ENCODE data around the gene TENM4.

DNA sequence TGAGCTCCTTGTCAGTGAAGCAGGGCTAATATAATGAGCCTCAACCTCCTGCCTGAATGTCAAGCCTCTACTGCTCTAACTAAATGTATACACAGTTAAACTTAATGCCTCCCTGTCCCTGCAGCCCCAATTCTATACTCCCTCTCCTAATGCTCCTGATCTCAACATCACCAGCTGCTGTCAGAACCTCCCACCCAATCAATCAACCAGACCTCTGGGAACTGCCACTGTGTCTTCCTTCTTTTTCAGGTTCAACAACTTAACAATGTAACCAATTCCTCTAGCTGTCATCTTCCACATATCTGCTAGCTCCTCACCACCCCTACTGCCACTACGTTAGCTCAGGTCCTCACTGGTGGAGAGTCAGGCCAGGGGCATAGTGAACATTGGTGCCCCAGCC, 526.3 kb downstream of the TENM4 start:
- TF ChIP-seq TAF1 (IDR thresholded peaks at IDR 0.05; ENCODE audit: low read depth) (no peak), ZBTB7A (IDR thresholded peaks at IDR 0.05; ENCODE audit: low read depth) (no peak), RAD21 (IDR thresholded peaks at IDR 0.05; ENCODE audit: low read depth) (no peak), YY1 (IDR thresholded peaks at IDR 0.05; ENCODE audit: low read depth) (no peak), TEAD4 (IDR thresholded peaks at IDR 0.05) (no peak), EP300 (IDR thresholded peaks at IDR 0.05; ENCODE audit: borderline replicate concordance) (no peak), CEBPB (IDR thresholded peaks at IDR 0.05) (no peak), EGR1 (IDR thresholded peaks at IDR 0.05) (no peak), FOXM1 (IDR thresholded peaks at IDR 0.05; ENCODE audit: borderline replicate concordance, low read depth) (no peak), CREB1 (IDR thresholded peaks at IDR 0.05; ENCODE audit: low read depth) (no peak), TCF12 (IDR thresholded peaks at IDR 0.05; ENCODE audit: low read depth) (no peak)
- TF ChIP-seq, protein P1, sequence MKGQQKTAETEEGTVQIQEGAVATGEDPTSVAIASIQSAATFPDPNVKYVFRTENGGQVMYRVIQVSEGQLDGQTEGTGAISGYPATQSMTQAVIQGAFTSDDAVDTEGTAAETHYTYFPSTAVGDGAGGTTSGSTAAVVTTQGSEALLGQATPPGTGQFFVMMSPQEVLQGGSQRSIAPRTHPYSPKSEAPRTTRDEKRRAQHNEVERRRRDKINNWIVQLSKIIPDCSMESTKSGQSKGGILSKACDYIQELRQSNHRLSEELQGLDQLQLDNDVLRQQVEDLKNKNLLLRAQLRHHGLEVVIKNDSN (IDR thresholded peaks at IDR 0.05): no peak
- TF ChIP-seq, protein P2, sequence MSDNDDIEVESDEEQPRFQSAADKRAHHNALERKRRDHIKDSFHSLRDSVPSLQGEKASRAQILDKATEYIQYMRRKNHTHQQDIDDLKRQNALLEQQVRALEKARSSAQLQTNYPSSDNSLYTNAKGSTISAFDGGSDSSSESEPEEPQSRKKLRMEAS (IDR thresholded peaks at IDR 0.05): no peak
- TF ChIP-seq, protein P3, sequence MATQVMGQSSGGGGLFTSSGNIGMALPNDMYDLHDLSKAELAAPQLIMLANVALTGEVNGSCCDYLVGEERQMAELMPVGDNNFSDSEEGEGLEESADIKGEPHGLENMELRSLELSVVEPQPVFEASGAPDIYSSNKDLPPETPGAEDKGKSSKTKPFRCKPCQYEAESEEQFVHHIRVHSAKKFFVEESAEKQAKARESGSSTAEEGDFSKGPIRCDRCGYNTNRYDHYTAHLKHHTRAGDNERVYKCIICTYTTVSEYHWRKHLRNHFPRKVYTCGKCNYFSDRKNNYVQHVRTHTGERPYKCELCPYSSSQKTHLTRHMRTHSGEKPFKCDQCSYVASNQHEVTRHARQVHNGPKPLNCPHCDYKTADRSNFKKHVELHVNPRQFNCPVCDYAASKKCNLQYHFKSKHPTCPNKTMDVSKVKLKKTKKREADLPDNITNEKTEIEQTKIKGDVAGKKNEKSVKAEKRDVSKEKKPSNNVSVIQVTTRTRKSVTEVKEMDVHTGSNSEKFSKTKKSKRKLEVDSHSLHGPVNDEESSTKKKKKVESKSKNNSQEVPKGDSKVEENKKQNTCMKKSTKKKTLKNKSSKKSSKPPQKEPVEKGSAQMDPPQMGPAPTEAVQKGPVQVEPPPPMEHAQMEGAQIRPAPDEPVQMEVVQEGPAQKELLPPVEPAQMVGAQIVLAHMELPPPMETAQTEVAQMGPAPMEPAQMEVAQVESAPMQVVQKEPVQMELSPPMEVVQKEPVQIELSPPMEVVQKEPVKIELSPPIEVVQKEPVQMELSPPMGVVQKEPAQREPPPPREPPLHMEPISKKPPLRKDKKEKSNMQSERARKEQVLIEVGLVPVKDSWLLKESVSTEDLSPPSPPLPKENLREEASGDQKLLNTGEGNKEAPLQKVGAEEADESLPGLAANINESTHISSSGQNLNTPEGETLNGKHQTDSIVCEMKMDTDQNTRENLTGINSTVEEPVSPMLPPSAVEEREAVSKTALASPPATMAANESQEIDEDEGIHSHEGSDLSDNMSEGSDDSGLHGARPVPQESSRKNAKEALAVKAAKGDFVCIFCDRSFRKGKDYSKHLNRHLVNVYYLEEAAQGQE (IDR thresholded peaks at IDR 0.05; ENCODE audit: low read depth): no peak

Measured in Ishikawa (cell line).